Calu3 (cell line): ENCODE measurements around the gene FBXO28. TPM values are rescaled to one million over a fixed set of nuclear protein-coding genes. Genes with fewer than 3 reads are reported as not detected.

Experiments
- BruUV-seq: library from RNA; stranded (reverse); fragments of 400-500 nt; replicated peaks from 2 replicates; lab custom pipeline; 2021; lab: Mats Ljungman, UMichigan
- CTCF ChIA-PET: fragments of 300-600 bp; sonication (Branson Sonifier 250); formaldehyde crosslinking; loops from one replicate; lab custom pipeline; 2022; ENCODE audit warnings: antibody characterized with exemption; lab: Charles Lee
- DNase-seq: peaks from one replicate; pipeline ENCODE4 v3.0.0; 2022
- H3K27ac Mint-ChIP-seq: one replicate; pipeline ENCODE4 v1.8.0; 2022; ENCODE audit warnings: mixed read lengths; ENCODE audit not compliant: unreplicated experiment
- H3K27me3 Mint-ChIP-seq: one replicate; pipeline ENCODE4 v1.8.0; 2022; ENCODE audit warnings: mixed read lengths; ENCODE audit not compliant: unreplicated experiment
- H3K36me3 Mint-ChIP-seq: one replicate; pipeline ENCODE4 v1.8.0; 2022; ENCODE audit warnings: mild to moderate bottlenecking, moderate library complexity, mixed read lengths; ENCODE audit not compliant: insufficient read depth, unreplicated experiment
- H3K4me1 Mint-ChIP-seq: one replicate; pipeline ENCODE4 v1.8.0; 2022; ENCODE audit warnings: mild to moderate bottlenecking, low read depth, mixed read lengths; ENCODE audit not compliant: unreplicated experiment
- H3K4me3 Mint-ChIP-seq: one replicate; pipeline ENCODE4 v1.8.0; 2022; ENCODE audit warnings: mild to moderate bottlenecking, low read depth, moderate library complexity, mixed read lengths; ENCODE audit not compliant: unreplicated experiment
- H3K9me3 Mint-ChIP-seq: one replicate; pipeline ENCODE4 v1.8.0; 2022; ENCODE audit warnings: low read depth, mixed read lengths; ENCODE audit not compliant: unreplicated experiment
- CTCF ChIP-seq: fragments of 200-600 bp; IDR thresholded peaks from one replicate; pipeline ENCODE4 v1.8.0; 2022; ENCODE audit warnings: antibody characterized with exemption; ENCODE audit not compliant: unreplicated experiment
- intact Hi-C: fragments of 100-400 bp; cut with micrococcal nuclease; formaldehyde crosslinking; loops from one replicate; pipeline ENCODE4 v1.10.0; 2022; ENCODE audit not compliant: unreplicated experiment
- total RNA-seq: library from RNA; stranded (reverse); gene quantifications from 2 replicates; pipeline ENCODE4 v1.2.3, GENCODE V29; 2022

Gene FBXO28
- total RNA-seq, 1 experiment from 2014 or later: 100 TPM

- Mint-ChIP-seq H3K4me3 (no peak overlapping the region), H3K27ac (no peak overlapping the region), H3K27me3 (no peaks in the 10 kb centered on the region), H3K4me1 (peaks cover 8% of the 10 kb centered on the region), H3K9me3 (no peaks in the 10 kb centered on the region), H3K36me3 (no peaks in the 10 kb centered on the region)
- TF ChIP-seq CTCF: no peak
- BruUV-seq: no TSS peak
- peak; percentile 61 for DNase-seq
- intact Hi-C loops: no loop called here
- CTCF ChIA-PET: no interaction called here
These were observed 97.5 kb downstream of the FBXO28 start for GRCh38 chr1:224211206-224211962.

Other genes with a start within 250 kb of the FBXO28 start
- 58.1 and 72.5 TPM in 2 replicates for gene DEGS1, start 69.1 kb downstream of the FBXO28 start, total RNA-seq
- 39.2 and 43.4 TPM in 2 replicates for gene NVL, start 216.1 kb downstream of the FBXO28 start, total RNA-seq
- 79.9 and 91.4 TPM in 2 replicates for gene CNIH4, start 242.8 kb downstream of the FBXO28 start, total RNA-seq